CD4-positive, alpha-beta T cell treated with Interferon gamma for 1 hour (primary cell): ENCODE measurements around the gene TTLL4.
A peak's percentile ranks its signal among the peaks of the same experiment; 100 is the strongest.

Source experiments
- DNase-seq: peaks from one replicate; pipeline ENCODE4 v3.0.0-alpha.2; 2020

Gene TTLL4, protein sequence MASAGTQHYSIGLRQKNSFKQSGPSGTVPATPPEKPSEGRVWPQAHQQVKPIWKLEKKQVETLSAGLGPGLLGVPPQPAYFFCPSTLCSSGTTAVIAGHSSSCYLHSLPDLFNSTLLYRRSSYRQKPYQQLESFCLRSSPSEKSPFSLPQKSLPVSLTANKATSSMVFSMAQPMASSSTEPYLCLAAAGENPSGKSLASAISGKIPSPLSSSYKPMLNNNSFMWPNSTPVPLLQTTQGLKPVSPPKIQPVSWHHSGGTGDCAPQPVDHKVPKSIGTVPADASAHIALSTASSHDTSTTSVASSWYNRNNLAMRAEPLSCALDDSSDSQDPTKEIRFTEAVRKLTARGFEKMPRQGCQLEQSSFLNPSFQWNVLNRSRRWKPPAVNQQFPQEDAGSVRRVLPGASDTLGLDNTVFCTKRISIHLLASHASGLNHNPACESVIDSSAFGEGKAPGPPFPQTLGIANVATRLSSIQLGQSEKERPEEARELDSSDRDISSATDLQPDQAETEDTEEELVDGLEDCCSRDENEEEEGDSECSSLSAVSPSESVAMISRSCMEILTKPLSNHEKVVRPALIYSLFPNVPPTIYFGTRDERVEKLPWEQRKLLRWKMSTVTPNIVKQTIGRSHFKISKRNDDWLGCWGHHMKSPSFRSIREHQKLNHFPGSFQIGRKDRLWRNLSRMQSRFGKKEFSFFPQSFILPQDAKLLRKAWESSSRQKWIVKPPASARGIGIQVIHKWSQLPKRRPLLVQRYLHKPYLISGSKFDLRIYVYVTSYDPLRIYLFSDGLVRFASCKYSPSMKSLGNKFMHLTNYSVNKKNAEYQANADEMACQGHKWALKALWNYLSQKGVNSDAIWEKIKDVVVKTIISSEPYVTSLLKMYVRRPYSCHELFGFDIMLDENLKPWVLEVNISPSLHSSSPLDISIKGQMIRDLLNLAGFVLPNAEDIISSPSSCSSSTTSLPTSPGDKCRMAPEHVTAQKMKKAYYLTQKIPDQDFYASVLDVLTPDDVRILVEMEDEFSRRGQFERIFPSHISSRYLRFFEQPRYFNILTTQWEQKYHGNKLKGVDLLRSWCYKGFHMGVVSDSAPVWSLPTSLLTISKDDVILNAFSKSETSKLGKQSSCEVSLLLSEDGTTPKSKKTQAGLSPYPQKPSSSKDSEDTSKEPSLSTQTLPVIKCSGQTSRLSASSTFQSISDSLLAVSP

GRCh38 chr2:218710687-218711549, at the start of gene TTLL4:
Gene TTLL4 (plus strand): TSS chr2:218710835. CDS start chr2:218737677, 26,842 bp downstream.
- peak; percentile 98 for DNase-seq

DNA sequence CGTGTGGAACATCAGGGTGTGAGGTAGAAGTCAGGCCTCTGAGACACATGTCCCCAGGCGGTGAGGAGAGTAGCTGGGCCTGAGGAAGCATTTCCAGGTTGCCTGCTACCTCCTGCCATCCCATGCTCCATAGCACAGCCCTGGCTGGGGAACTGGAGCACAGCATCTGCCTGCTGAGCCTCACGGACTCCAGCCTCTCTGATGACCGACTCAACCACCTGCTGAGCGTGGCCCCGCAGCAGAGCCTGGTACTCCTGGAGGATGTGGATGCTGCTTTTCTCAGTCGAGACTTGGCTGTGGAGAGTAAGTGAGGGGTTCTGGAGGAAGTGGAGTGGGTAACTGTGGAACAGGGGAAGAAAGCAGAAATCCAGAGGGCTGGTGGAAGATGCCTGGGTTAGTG, 48.3 kb upstream of the TTLL4 start:
- no peak for DNase-seq

GRCh38 chr2:218662827-218663226, 47.8 kb upstream of the TTLL4 start:
- DNase-seq = no peak

- no peak for DNase-seq
These were observed 46.7 kb upstream of the TTLL4 start for GRCh38 chr2:218663901-218664300.

- no peak for DNase-seq
These were observed 46.0 kb upstream of the TTLL4 start for GRCh38 chr2:218664653-218665052.

DNA sequence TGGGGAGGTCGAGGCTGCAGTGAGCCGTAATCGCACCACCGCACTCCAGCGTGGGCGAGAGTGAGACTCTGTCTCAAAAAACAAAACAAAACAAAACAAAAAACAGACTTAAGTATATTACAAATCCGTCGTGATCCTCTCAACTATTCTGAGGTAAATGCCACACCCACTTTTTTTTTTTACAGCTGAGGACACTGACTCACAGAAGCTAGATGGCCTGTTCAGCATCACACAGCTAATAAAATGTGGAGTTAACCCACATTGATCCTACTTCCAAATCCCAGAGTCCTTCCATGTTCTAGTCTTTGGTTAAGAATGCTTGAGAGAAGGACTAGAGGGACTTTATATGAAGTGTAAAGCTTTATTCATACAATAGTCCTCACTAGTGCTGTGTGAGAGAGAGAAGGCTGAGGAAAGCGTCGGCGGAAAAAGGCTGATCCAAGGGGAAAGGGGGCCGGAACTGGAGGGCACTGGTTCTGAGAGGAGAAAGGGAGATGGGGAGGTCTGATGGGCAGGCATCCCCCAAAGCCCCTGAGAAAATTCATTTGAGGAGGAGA, 39.5 kb upstream of the TTLL4 start:
- DNase-seq = no peak

DNA sequence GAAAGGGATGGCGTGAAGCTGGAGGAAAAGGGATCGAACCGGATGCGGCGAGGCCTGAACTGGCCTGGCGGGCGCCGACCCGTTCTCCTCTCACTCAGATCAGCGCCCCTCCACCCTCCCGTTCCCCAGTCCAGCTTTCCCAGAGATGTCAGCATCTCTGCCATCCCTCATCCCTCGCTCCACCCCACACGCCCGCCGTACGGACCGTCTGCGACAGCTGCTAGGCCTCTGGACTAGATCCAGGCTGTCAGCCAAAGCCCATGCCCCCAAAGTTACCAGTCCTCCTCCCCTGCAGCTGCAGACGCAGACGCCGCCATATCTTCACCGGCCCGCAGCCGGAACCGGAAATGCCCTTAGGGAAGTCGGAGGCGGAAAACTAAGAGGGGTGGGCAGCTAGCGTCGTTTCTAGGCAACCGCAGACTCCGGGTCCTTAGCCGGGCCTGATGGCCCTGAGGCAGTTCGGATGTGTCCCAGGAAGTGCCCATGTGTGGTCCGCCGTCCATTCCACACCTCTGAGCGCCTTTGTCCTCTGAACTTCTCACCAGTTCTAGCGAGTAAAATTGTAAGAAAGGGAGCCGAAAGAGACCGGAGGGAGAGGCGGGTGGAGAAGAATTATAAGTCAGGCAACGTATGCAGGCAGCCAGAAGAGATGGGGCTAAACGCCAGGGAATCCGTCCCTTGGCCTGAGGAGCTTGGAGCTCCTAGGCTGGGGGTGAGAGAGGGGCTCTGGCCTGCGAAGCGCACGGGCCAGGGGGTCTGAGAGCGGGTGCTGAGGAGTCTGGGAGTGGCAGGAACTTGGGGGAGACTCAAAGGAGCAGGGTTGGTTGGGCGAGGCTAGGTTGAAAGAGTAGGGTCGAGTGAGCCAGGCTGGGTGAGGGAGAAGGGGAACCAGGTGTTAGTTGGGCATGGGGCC, 38.7 kb upstream of the TTLL4 start, which contains the start of the genes RNF25 and STK36:
RNF25 (minus strand) TSS at position 349 of the 913 bp plus-strand sequence; CDS start at position 317, 32 bp downstream.
STK36 (plus strand) TSS at position 433 of the 913 bp plus-strand sequence. CDS start 744 bp downstream, outside the sequence.
- peak; percentile 81 for DNase-seq

DNA sequence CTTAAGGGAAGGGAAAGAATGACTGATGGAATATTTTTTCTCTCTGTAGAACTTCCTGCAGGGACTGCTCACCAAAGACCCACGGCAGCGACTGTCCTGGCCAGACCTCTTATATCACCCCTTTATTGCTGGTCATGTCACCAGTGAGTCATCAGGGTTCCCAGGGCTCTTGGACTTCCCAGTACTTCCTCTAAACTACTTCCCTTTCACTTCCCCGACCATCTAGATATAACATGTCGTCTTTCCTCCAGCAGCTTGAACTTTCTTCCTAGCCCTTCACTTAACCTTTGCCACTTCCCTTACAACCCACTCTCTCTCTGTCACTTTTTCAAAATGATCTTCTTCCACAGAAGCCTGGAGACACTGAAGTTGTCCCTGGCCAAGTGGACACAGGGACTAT, 31.5 kb upstream of the TTLL4 start:
- DNase-seq = peak; percentile 51

DNA sequence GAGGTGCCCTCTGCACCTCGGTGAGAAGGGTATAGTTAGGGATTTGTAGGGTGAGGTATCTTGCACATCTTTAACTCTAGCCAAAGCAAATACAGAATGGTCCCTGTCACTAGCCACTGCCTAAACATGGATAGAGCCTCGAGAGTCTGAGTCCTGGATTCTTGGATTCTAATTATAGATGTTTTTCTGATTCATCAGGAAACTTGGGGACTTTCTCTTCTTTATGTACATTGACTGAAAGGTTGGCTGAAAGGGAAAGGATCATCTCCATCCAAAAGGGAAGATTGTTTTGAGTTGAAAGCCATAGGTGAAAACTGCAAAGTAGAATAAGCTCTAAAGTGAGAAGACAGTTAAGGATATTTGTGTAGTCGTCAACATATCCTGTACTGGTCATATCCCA, 30.6 kb upstream of the TTLL4 start:
- DNase-seq = no peak

DNA sequence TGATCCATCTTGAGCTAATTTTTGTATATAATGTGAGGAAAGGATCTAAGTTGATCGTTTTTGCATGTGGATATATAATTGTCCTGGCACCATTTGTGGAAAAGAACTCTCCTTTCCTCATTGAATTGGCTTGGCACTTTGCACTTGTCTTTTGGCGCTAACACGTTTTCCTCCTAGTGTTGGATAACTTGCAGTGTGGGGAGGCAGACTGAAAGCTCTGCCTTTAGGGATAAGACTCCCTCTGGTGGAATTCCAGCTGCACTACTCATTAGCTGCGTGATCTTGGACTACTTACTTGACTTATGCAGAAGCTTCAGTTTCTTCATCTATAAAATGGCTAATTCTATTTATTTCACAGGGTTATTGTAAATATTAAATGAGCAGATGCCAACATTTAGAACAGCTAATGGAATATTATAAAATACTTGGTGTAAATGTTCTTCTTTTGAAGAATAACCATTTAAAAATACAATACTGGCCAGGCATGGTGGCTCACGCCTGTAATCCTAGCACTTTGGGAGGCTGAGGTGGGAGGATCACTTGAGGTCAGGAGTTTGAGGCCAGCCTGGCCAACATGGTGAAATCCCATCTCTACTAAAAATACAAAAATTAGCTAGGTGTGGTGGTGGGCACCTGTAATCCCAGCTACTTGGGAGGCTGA, 23.1 kb upstream of the TTLL4 start:
- DNase-seq = peak; percentile 28

- no peak for DNase-seq
These were observed 19.4 kb upstream of the TTLL4 start for GRCh38 chr2:218691234-218691633.

DNA sequence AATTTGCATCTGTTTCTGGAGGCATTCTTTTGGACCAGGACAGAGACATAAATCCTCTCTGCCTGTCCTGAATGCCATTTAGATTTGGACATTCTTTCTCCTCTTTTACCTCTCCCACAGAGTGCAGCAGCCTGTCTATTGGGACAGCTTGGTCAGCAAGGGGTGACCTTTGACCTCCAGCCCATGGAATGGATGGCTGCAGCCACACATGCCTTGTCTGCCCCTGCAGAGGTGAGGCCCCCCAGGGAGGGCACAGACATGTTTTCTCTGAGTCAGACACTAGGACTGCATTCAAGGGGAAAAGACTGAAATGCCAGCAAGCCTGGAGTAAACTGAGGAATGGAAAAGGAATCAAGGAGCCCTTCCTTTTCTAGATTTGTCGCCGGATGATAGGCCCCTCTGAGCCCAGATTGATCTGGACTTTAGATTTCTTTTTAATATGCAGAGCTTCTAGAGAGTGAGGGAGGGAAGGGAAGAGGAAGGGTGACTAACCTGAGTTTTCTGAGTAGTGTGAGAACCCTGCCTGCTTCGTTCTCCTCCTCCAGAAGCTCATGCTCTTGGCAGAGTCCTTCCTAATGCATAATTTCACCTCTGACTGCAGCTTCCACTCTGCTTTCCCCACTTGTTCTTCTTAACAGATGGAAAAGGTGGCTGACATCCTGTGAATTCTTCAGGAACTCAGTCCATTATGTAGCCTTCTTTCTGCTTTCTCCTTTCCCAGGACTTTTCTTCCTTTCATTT, 16.1 kb upstream of the TTLL4 start:
- DNase-seq = no peak

- DNase-seq = no peak
These were observed 11.8 kb upstream of the TTLL4 start for GRCh38 chr2:218698885-218699284.

- DNase-seq = no peak
These were observed 8.8 kb upstream of the TTLL4 start for GRCh38 chr2:218701806-218702205.

DNA sequence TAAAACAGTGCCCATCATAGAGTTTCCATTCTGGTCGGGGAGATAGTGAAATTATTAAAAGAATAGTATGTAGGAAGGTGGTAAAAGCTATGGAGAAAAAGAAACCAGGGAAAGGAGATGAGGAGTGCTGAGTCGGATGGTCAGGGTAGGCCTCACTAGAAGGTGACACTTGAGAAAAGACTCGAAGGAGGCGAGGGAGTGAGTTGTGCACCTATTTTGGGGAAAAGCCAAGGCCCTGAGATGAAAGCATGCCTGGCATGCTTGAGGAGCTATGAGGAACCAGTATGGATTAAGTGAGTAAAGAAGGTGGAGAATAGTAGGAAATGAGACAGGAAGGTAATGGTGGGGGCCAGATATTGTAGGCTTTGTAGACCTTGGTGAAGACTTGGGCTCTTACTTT, 7.3 kb upstream of the TTLL4 start:
- DNase-seq = no peak

GRCh38 chr2:218708086-218708485, 2.5 kb upstream of the TTLL4 start:
- DNase-seq = no peak

DNA sequence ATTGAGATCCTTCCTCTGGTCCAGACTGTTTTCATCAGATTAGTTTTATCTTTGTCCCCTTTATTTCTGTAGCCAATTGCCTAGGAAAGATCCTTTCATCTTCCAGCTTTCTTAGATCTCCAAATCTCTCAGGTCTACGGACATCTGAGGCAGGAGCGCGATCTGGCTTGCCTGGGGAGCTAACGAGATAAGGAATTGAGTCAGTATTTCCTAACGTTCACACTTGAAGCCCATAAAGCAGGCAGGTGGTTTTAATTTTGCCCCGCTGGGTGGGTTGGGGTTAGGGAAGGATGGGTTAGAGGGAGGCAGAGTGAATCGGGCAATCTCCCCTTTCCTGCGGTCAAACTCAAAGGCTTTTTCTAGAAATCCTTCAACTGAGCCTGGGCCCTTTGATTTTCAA, 727 bp upstream of the TTLL4 start:
- no peak for DNase-seq

DNA sequence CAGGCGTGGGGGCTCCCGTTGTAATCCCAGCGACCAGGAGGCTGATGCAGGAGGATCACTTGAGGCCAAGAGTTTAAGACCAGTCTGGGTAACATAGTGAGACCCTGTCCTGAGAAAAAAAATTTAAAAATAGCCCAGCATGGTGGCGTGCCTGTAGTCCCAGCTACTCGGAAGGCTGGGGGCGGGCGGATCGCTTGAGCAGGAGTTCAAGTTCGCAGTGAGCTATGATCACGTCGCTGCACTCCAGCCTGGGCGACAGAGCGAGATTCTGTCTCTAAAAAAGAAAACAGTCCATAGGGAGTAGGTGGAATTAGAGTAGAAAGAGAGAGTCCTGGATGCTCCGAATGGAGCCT, 325 bp upstream of the TTLL4 start:
- no peak for DNase-seq

DNA sequence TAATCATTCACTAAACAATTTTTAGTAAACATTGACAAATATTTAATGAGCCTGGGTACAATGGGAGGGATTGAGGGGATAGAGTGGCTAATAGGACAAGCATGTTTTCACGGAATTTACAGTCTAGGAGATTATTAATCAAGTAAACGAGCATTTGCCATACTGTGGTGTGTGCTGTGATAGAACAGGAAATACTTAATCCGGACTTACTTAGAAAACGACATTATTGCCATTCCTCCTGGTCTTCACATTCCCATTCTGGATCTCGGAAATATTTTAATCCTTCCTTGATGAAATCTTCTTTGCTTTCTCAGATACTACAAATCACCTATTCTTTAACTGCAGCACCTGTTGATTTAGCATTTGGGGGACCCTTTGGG, 905 bp downstream of the TTLL4 start:
- DNase-seq = no peak
